Dedifferentiated amniotic fluid mesenchymal stem cell (primary cell): ENCODE data around the gene GPHN.

Source experiments
- DNase-seq: peaks from one replicate; pipeline ENCODE4 v3.0.0-alpha.2; 2016; ENCODE audit errors: extremely low spot score

GPHN gene

GRCh38 chr14:67166450-67166853 is 658.5 kb downstream of the GPHN start:
- DNase-seq: peak; percentile 49

DNA sequence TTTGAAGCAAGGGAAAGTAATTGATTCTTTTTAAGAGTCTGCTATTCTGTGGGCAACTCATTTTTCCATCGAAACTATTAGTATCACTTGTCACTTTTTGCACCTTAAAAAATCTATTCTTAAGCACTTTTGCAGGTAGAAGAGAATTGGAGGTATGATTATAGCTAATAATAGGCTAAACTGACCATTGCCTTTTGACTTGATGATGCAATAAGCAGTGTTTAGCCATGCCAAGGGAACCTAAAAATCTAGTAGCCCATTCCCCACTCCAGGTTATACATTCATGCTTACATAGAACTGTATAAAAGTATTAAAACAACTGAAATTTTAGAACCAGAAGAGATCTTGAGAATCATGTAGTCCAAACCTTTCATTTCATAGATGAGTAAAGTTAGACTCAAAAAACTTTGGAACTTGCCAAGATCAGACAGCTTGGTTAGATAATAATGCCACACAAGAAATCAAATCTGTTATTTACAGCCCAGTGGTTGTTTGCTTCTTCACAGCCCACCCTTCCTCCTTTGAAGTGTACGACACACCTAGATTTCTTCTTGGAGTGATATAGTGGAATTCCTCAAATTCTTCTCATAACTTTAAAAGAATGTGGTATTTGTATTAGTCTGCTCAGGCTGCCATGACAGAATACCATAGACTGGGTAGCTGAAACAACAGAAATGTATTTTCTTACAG is 659.6 kb downstream of the GPHN start:
- DNase-seq: no peak

GRCh38 chr14:67168110-67168441 is 660.1 kb downstream of the GPHN start:
- DNase-seq: no peak

- no peak for DNase-seq
Measured at GRCh38 chr14:67170660-67171059, 662.7 kb downstream of the GPHN start.

GRCh38 chr14:67172056-67172455 is 664.1 kb downstream of the GPHN start:
- DNase-seq: no peak

GRCh38 chr14:67172520-67172919 is 664.6 kb downstream of the GPHN start:
- no peak for DNase-seq

DNA sequence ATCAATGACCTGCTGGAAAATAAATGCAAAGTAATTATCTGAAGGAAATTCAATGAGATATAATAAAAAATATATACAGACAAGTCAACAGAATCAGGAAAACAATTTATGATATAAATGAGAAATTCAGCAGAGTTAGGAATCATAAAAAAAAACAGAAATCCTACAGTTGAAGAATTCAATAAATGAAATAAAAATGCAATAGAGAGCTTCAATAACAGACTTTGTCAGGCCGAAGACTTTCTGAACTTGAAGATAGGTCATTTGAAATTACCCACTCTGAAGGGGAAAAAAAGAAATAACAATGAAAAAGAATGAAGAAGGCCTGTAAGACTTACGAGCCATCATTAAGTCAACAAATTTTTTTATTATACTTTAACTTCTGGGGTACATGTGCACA is 665.8 kb downstream of the GPHN start:
- DNase-seq: no peak

- DNase-seq: no peak
Measured at GRCh38 chr14:67186172-67186768, 678.3 kb downstream of the GPHN start.

DNA sequence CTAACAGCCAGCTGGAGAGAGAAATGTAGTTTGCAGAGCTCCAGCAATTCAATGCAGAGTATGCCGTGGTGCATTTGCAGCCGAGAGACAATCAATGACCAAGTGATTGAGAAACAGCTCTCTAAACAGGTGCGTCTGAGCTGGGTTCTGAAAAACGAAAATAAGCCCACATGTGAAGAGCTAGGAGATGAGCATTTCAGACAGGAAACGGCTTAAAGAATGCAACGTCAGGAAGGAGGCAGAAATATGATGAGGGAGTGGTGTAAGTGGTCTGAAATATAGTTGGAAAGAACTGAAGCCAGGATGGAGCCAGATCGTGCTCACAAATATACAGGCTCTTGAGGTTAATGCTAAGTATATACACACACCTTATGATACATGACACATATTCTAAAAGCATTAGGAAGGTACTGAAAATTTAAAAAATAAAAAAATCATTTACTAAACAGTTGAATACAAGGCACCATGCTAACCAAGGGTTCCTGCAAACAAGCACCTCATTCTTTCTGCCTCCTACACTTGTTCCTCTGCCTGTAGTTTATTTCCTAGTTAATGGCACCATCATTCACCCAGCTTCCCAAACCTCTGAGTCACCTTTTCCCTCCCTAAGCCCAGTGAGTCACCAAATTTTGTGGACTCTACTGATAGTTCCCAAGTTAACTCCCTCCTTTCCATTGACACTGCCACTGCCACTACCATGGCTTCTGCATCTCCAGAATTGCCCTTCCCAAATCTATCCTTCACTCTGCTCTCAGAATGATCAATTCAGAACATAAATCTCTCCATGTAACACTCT is 679.0 kb downstream of the GPHN start:
- peak; percentile 55 for DNase-seq

GRCh38 chr14:67187826-67188225 is 679.9 kb downstream of the GPHN start:
- no peak for DNase-seq

DNA sequence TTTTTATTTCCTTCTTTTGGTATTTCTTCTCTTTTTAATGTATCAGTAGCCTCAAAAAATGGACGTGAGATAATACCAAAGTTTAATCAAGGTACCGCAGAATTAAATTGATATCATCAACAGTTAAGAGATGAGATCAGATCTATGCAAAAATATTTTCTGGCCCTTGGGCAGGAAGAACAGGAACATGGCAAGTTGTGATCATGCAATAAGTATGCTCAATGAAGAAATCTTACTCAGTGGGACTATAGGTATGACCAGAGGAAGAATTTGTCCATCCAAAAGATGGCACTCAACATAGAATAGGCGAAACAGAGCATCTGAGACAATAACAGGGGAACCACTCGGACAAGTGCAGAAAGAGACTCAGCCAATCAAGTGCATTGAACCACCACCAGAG is 680.4 kb downstream of the GPHN start:
- no peak for DNase-seq

DNA sequence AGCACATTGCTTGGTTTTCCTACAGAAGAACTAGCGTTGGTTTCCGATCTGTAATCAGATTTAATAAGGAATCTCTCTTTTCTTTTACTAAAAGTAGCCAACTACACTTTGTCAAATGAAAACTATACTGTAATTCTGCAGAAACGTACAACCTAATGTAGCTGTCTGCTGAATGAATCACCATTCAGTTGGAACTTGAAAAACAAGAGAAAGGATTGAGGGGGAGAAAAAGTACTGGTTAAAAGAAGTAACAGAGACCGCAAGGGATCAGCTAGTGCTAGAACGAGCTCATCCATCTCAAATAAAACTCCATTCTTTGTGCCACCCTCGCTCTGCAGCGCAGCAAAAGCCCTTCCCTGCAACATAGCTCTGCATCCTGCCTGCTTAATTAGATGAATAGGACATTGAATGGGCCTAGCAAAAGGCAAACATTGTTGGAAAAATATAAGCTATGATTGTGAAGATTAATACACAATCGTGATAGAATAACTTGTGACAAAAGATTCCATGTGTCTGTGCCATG is 683.9 kb downstream of the GPHN start:
- no peak for DNase-seq

GRCh38 chr14:67192366-67192765 is 684.4 kb downstream of the GPHN start:
- DNase-seq: no peak

- no peak for DNase-seq
Measured at GRCh38 chr14:67195279-67195678, 687.3 kb downstream of the GPHN start.

GRCh38 chr14:67199016-67199415 is 691.1 kb downstream of the GPHN start:
- no peak for DNase-seq

DNA sequence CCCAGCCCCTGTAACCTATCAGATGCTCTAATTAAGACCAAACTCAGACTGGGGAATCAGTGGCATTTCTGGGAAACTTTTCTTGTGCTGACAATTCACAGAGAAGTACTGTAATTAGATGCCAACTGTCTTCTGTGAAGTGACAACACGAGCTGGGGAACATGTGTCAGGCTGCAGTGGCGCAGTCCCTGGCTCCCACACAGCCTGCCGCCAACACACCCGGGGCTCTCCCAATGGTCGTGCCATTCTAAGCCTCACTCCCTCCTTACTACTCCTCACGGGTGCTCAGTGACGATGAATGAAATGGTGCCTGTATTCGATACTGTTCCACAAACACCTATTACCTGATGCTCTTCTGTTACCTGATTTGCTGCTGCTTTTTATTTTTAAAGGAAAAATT is 699.9 kb downstream of the GPHN start:
- DNase-seq: no peak

DNA sequence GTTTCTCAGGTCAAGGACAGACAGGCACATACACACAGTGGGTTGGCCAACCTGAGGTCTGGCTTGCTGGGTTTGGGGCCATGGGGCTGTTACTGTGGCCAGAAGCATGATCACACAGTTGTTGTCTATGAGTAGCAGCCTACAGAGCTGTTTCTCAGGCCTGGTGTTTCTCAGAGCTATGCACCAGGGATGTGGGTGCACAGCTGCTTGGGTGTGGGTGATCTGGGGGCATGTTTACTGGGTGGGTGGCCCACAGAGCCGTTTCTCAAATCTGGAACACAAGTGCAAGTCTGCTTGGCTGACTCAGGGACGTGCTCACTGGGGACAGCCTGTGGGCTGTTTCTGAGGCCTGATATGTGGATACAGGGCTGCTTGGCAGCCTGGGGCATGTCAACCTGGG is 710.2 kb downstream of the GPHN start:
- DNase-seq: no peak

- peak; percentile 21 for DNase-seq
Measured at GRCh38 chr14:67221248-67221981, 713.5 kb downstream of the GPHN start.

DNA sequence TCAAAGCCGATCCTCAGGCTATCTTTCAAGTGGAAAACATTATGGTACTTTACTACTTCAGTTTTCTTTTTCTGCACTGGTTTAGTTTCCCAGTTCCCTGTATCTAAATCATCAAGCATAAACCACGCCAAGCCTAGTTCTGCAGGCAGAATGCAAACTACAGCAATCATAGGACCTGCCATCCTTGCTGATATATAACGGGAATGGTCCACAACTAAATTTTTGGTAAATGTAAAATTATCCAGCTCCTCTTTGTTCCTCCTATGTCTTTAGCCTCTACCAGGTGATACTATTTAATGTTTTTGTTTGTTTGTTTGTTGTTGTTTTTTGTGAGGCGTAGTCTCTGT is 714.0 kb downstream of the GPHN start:
- DNase-seq: no peak

DNA sequence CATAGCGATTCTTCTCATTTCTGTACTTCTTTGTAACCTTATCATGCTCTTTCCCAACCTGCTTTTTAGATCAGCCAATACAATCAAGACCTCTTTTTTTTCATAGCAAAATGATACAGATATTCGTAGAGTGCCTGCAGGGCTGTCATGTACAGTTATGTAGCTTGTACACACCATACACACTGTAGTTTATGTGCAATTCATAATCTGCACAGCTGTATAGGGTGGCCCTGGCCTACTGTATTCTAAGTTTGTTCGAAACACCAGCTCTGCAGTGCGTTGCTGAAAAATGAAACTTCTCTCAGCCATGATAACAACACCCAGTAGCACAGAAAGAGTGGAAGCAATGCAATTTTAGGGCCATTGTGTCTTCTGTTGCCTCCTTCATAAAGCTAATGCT is 717.6 kb downstream of the GPHN start:
- DNase-seq: no peak

- no peak for DNase-seq
Measured at GRCh38 chr14:67228325-67228984, 720.5 kb downstream of the GPHN start.
